ENCODE results near the gene PIEZO1. TPM values are rescaled to one million over a fixed set of nuclear protein-coding genes. Genes with fewer than 3 reads are reported as not detected.

The PIEZO1 gene
- total RNA-seq, 1 experiment from 2014 or later, result 391 TPM

DNA sequence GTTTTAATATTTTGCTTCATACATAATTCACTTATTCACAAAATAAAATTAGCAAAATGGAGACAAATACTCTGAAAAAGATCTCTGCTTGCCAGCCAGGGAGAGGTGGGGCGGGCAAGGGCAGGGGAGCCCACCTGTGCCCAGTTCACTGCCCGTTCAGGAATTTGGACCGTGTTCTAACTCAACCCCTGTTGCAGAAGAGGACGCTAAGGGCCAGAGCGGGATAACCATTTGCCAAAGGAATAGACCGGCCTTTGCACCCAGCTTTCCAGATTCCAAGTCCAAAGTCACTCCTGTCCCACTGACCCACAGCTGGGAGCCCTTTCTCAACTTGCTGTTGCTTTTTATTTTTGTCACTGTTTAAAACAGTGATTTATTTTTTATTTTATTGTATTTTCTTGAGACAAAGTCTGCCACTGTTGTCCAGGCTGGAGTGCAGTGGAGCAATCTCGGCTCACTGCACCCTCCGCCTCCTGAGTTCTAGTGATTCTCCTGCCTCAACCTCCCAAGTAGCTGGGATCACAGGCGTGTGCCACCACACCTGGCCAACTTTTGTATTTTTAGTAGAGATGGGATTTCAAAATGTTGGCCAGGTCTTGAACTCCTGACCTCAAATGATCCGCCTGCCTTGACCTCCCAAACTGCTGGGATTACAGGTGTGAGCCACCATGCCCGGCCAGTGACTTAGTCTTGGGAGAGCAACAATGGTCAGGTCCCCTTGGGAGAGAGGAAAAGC, 2.7 kb upstream of the PIEZO1 start:
- Histone ChIP-seq H3K4me1 (replicated peaks; ENCODE audit: insufficient read depth) (peaks cover 7% of the 10 kb centered on the region), H2AFZ (no peak overlapping the region), H3K36me3 (ENCODE audit: low read depth) (no peaks in the 10 kb centered on the region), H3K27me3 (ENCODE audit: insufficient read depth, low read depth) (no peaks in the 10 kb centered on the region), H3K4me2 (no peak overlapping the region), H3K9me2 (ENCODE audit: insufficient read depth) (no peaks in the 10 kb centered on the region), H3K27ac (no peak overlapping the region), H4K20me1 (ENCODE audit: insufficient read depth) (peaks cover 8% of the 10 kb centered on the region), H3K79me2 (ENCODE audit: low read depth) (peaks cover 18% of the 10 kb centered on the region), H3K4me3 (no peak overlapping the region), H3K9me3 (ENCODE audit: insufficient read depth, low read depth) (no peaks in the 10 kb centered on the region), H3F3A (ENCODE audit: insufficient read depth, low read depth) (peaks cover 22% of the 10 kb centered on the region)
- POLR2A ChIA-PET (ENCODE audit: unreplicated experiment), result interaction anchor here (0.6 kb wide), 1 partner anchor 14 kb away, joined by 4 read pairs; no protein-coding TSS in a partner anchor
- DNase-seq, result no peak
- intact Hi-C loops (cut with micrococcal nuclease; ENCODE audit: unreplicated experiment), result no loop called here
- BruUV-seq (replicated peaks), result no TSS peak
- CTCF ChIA-PET, result interaction anchor here (2.0 kb wide), 1 partner anchor 51 kb away, joined by 6 read pairs; no protein-coding TSS in a partner anchor
- no peak for TF ChIP-seq EZH2 (IDR thresholded peaks at IDR 0.05; ENCODE audit: low read depth)
- TF ChIP-seq, protein P1, sequence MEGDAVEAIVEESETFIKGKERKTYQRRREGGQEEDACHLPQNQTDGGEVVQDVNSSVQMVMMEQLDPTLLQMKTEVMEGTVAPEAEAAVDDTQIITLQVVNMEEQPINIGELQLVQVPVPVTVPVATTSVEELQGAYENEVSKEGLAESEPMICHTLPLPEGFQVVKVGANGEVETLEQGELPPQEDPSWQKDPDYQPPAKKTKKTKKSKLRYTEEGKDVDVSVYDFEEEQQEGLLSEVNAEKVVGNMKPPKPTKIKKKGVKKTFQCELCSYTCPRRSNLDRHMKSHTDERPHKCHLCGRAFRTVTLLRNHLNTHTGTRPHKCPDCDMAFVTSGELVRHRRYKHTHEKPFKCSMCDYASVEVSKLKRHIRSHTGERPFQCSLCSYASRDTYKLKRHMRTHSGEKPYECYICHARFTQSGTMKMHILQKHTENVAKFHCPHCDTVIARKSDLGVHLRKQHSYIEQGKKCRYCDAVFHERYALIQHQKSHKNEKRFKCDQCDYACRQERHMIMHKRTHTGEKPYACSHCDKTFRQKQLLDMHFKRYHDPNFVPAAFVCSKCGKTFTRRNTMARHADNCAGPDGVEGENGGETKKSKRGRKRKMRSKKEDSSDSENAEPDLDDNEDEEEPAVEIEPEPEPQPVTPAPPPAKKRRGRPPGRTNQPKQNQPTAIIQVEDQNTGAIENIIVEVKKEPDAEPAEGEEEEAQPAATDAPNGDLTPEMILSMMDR (conservative IDR thresholded peaks at IDR 0.05), result no peak

- peaks cover 37% of the 10 kb centered on the region for H3K4me1 ChIP-seq (replicated peaks; ENCODE audit: insufficient read depth)
- H3K79me2 ChIP-seq (ENCODE audit: low read depth), result peaks cover 48% of the 10 kb centered on the region
- peak overlapping the region; percentile 76; the same call in 1 of the 2 replicates for H3K4me2 ChIP-seq
- no peak for TF ChIP-seq EZH2 (IDR thresholded peaks at IDR 0.05; ENCODE audit: low read depth)
- TF ChIP-seq, protein P1 (conservative IDR thresholded peaks at IDR 0.05), result no peak
- ChIA-PET POLR2A (ENCODE audit: unreplicated experiment) (interaction anchor here (0.5 to 0.8 kb wide), 8 partner anchors 11 to 916 kb away, joined by 3 to 6 read pairs (median 4); partner anchors contain the start of gene SLC7A5), CTCF (interaction anchor here (1.4 to 3.0 kb wide), 3 partner anchors 29 to 47 kb away, joined by 5 to 20 read pairs (median 15); no protein-coding TSS in a partner anchor)
- peak overlapping the region; percentile 71; the same call in 1 of the 2 replicates for H3K4me3 ChIP-seq
- no peaks in the 10 kb centered on the region for H3K9me3 ChIP-seq (ENCODE audit: insufficient read depth, low read depth)
- no peaks in the 10 kb centered on the region for H3K9me2 ChIP-seq (ENCODE audit: insufficient read depth)
- peaks cover 37% of the 10 kb centered on the region for H4K20me1 ChIP-seq (ENCODE audit: insufficient read depth)
- no peaks in the 10 kb centered on the region for H3K36me3 ChIP-seq (ENCODE audit: low read depth)
- BruUV-seq (replicated peaks), result no TSS peak
- no peaks in the 10 kb centered on the region for H3K27me3 ChIP-seq (ENCODE audit: insufficient read depth, low read depth)
- H2AFZ ChIP-seq, result peak overlapping the region; percentile 60; the same call in 1 of the 2 replicates
- peak overlapping the region; percentile 74 for H3K27ac ChIP-seq
- peaks cover 41% of the 10 kb centered on the region for H3F3A ChIP-seq (ENCODE audit: insufficient read depth, low read depth)
- intact Hi-C loops (cut with micrococcal nuclease; ENCODE audit: unreplicated experiment), result loop anchor here (1.0 kb wide), 1 partner anchor 47 kb away; no protein-coding TSS in a partner anchor
- DNase-seq, result no peak
Measured at GRCh38 chr16:88784856-88785105, 239 bp downstream of the PIEZO1 start.

DNA sequence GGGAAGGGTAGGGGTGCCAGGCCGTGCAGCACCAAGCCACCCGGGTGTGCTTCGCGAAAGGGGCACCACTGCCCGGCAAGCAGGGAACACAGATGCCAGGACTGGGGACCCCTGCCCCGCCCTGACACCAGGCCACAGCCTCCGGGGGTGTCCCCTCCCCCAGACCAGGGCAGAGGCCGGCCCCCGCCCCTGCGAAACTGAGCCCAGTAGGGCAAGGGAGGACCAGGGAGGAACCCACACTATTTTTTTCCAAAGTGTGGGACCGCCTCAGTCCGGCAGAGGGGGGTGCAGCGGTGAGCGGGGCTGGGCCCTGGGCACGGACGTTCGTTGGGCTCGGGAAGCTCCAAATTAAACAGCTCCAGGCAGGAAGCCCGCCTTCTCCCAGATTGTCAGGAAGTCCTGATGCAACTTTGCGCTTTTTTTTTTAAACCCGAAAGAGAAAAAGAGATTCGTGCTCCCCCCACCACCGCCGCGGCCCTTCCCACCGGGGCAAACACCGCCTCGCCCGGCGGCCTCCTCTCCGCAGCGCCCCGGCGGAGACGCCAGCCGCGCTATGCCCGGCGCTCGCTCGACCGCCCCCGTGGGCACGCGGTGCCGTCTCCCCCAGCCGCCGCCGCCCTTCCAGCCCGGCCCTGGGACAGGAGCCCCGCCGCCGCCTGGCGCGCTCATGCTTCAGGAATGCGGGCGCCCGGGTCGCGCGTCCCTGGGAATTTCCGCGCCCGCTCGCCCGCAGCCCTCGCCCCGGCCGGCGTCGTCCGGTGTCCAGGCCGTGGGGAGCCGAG, 755 bp downstream of the PIEZO1 start:
- no peaks in the 10 kb centered on the region for H3K9me2 ChIP-seq (ENCODE audit: insufficient read depth)
- POLR2A ChIA-PET (ENCODE audit: unreplicated experiment), result interaction anchor here (0.5 to 0.8 kb wide), 7 partner anchors 10 to 915 kb away, joined by 3 to 8 read pairs (median 4); partner anchors contain the start of genes SLC7A5 and ZNF778
- H3K27me3 ChIP-seq (ENCODE audit: insufficient read depth, low read depth), result no peaks in the 10 kb centered on the region
- TSS peak; percentile 50 for BruUV-seq (replicated peaks)
- H3K9me3 ChIP-seq (ENCODE audit: insufficient read depth, low read depth), result no peaks in the 10 kb centered on the region
- H3K36me3 ChIP-seq (ENCODE audit: low read depth), result no peaks in the 10 kb centered on the region
- H3K4me2 ChIP-seq, result peak overlapping the region; percentile 76
- CTCF ChIA-PET, result interaction anchor here (1.1 to 3.0 kb wide), 3 partner anchors 29 to 47 kb away, joined by 4 to 20 read pairs (median 15); no protein-coding TSS in a partner anchor
- H3K79me2 ChIP-seq (ENCODE audit: low read depth), result peaks cover 53% of the 10 kb centered on the region
- H3K27ac ChIP-seq, result peak overlapping the region; percentile 74
- peak overlapping the region; percentile 71 for H3K4me3 ChIP-seq
- H4K20me1 ChIP-seq (ENCODE audit: insufficient read depth), result peaks cover 42% of the 10 kb centered on the region
- H3F3A ChIP-seq (ENCODE audit: insufficient read depth, low read depth), result peaks cover 41% of the 10 kb centered on the region
- DNase-seq, result peak; percentile 67 to 80
- H2AFZ ChIP-seq, result peak overlapping the region; percentile 60; the same call in 1 of the 2 replicates
- intact Hi-C loops (cut with micrococcal nuclease; ENCODE audit: unreplicated experiment), result no loop called here
- TF ChIP-seq EZH2 (IDR thresholded peaks at IDR 0.05; ENCODE audit: low read depth), result no peak
- TF ChIP-seq, protein P1 (conservative IDR thresholded peaks at IDR 0.05), result peak; percentile 60
- H3K4me1 ChIP-seq (replicated peaks; ENCODE audit: insufficient read depth), result peaks cover 37% of the 10 kb centered on the region

Data from PC-9 (cell line).